Endothelial cell of umbilical vein (primary cell): ENCODE measurements around the gene NF1. TPM values are rescaled to one million over a fixed set of nuclear protein-coding genes. Genes with fewer than 3 reads are reported as not detected.

ENCODE experiments used
- BruUV-seq: library from RNA; stranded (reverse); fragments of 400-500 nt; replicated peaks from 2 replicates; lab custom pipeline; 2021; lab: Mats Ljungman, UMichigan
- CTCF ChIA-PET: fragments of 300-600, 350-600 bp; sonication (Branson Sonifier 250); formaldehyde crosslinking; loops from one replicate; lab custom pipeline; 2021; ENCODE audit warnings: antibody characterized with exemption, inconsistent platforms; lab: Charles Lee
- POLR2A ChIA-PET: fragments of 300-600, 350-600 bp; sonication (Branson Sonifier 250); formaldehyde crosslinking; loops from one replicate; lab custom pipeline; 2021; ENCODE audit warnings: antibody characterized with exemption, inconsistent platforms; lab: Charles Lee
- DNase-seq: peaks from one replicate; pipeline ENCODE4 v3.0.0-alpha.2; 2011; ENCODE audit warnings: low read depth, low spot score
- FAIRE-seq: peaks from 2 replicates; lab custom pipeline; 2011; peaks lifted over from hg19 to GRCh38; lab: Jason Lieb, UNC
- H2AFZ ChIP-seq: 2 replicates; pipeline ENCODE4 v1.6.0; 2012; ENCODE audit warnings: low read depth, low read length, control low read depth, inconsistent platforms
- H3K27ac ChIP-seq: 2 replicates; pipeline ENCODE4 v1.5.1; 2011; ENCODE audit warnings: low read depth, mild to moderate bottlenecking, control low read depth, low read length, moderate library complexity; ENCODE audit not compliant: insufficient read depth
- H3K27me3 ChIP-seq, 2 experiments: 2 replicates each; pipeline versions ENCODE4 v1.6.0 to v1.6.1; 2011; ENCODE audit warnings: low read length in 2 of 2, mixed read lengths in 1 of 2; ENCODE audit not compliant: control insufficient read depth in 2 of 2, insufficient read depth in 2 of 2
- H3K36me3 ChIP-seq, 2 experiments: 2 replicates in 1 of 2; 3 replicates in 1 of 2; pipeline ENCODE4 v1.5.1; 2011; ENCODE audit warnings: low read length in 2 of 2, mild to moderate bottlenecking in 1 of 2, moderate library complexity in 1 of 2; ENCODE audit not compliant: control insufficient read depth in 2 of 2, insufficient read depth in 2 of 2; ENCODE audit errors: extremely low read depth in 1 of 2
- H3K4me1 ChIP-seq: 3 replicates; pipeline ENCODE4 v1.5.1; 2011; ENCODE audit warnings: mild to moderate bottlenecking, low read length; ENCODE audit not compliant: control insufficient read depth, insufficient read depth; ENCODE audit errors: extremely low read depth
- H3K4me2 ChIP-seq: 2 replicates; pipeline ENCODE4 v1.6.1; 2011; ENCODE audit warnings: low read length, control low read depth, mixed read lengths; ENCODE audit not compliant: insufficient read depth
- H3K4me3 ChIP-seq, 3 experiments: fragments of 200-600 bp in 1 of 3; sonication (generic), shearing (Covaris generic) in 1 of 3; replicated peaks in 1 of 3; 2 replicates each; pipeline ENCODE4 v1.5.1; 2011 to 2016; ENCODE audit warnings: control low read depth in 3 of 3, low read length in 3 of 3, mild to moderate bottlenecking in 2 of 3, inconsistent platforms in 1 of 3, low read depth in 1 of 3, moderate library complexity in 1 of 3; ENCODE audit not compliant: insufficient read depth in 1 of 3
- H3K79me2 ChIP-seq: 2 replicates; pipeline ENCODE4 v1.6.0; 2012; ENCODE audit warnings: low read length, inconsistent platforms; ENCODE audit not compliant: control insufficient read depth, insufficient read depth
- H3K9ac ChIP-seq: replicated peaks from 2 replicates; pipeline ENCODE3; 2011; ENCODE audit warnings: low read length, control low read depth; ENCODE audit not compliant: insufficient read depth; ENCODE audit errors: extremely low read depth
- H3K9me1 ChIP-seq: replicated peaks from 3 replicates; pipeline ENCODE4 v1.6.0; 2011; ENCODE audit warnings: mild to moderate bottlenecking, low read length; ENCODE audit not compliant: control insufficient read depth, insufficient read depth; ENCODE audit errors: extremely low read depth
- H3K9me3 ChIP-seq: replicated peaks from 2 replicates; pipeline ENCODE4 v1.5.1; 2012; ENCODE audit warnings: low read length, inconsistent platforms; ENCODE audit not compliant: control insufficient read depth, insufficient read depth
- H4K20me1 ChIP-seq: replicated peaks from 2 replicates; pipeline ENCODE3; 2011; ENCODE audit warnings: mild to moderate bottlenecking, low read length; ENCODE audit not compliant: control insufficient read depth, insufficient read depth; ENCODE audit errors: extremely low read depth
- EZH2 ChIP-seq: IDR thresholded peaks from 2 replicates; pipeline ENCODE4 v1.6.1; 2012; ENCODE audit warnings: borderline replicate concordance, low read depth, mild to moderate bottlenecking, moderate library complexity, low read length, inconsistent platforms; ENCODE audit not compliant: severe bottlenecking
- FOS ChIP-seq: IDR thresholded peaks from 2 replicates; pipeline ENCODE4 v1.6.1; 2011; ENCODE audit warnings: mild to moderate bottlenecking, low read length, moderate library complexity, borderline replicate concordance; ENCODE audit not compliant: insufficient read depth
- GATA2 ChIP-seq: IDR thresholded peaks from 2 replicates; pipeline ENCODE4 v1.7.0; 2011; ENCODE audit warnings: low read depth, mild to moderate bottlenecking, moderate library complexity, mixed read lengths, low read length; ENCODE audit not compliant: insufficient read length, insufficient read depth
- JUN ChIP-seq: IDR thresholded peaks from 2 replicates; pipeline ENCODE4 v1.6.1; 2011; ENCODE audit warnings: borderline replicate concordance, low read depth; ENCODE audit not compliant: insufficient read length, insufficient read depth
- MYC ChIP-seq: IDR thresholded peaks from one replicate; pipeline ENCODE4 v1.6.1; 2011; ENCODE audit warnings: mild to moderate bottlenecking, low read depth, low read length
- POLR2A ChIP-seq: IDR thresholded peaks from 2 replicates; pipeline ENCODE4 v1.6.1; 2012; ENCODE audit warnings: low read depth, mild to moderate bottlenecking, control low read depth, low read length
- POLR2AphosphoS5 ChIP-seq: IDR thresholded peaks from 2 replicates; pipeline ENCODE4 v1.6.1; 2012; ENCODE audit warnings: low read depth, mild to moderate bottlenecking, control low read depth, low read length, moderate library complexity; ENCODE audit not compliant: insufficient read depth
- dilution Hi-C: fragments of 300-500 bp; cut with MboI; formaldehyde crosslinking; loops from one replicate; pipeline ENCODE4 v1.15.0; 2019; ENCODE audit warnings: low sequenced_read_pairs; ENCODE audit not compliant: extremely low pct_ligation_motif_present
- intact Hi-C: fragments of 100-400 bp; cut with micrococcal nuclease; formaldehyde crosslinking; loops from one replicate; pipeline ENCODE4 v1.10.0; 2022
- polyA plus RNA-seq, 4 experiments: library from polyadenylated mRNA; depleted of rRNA in 3 of 4; stranded (reverse) in 3 of 4; unstranded in 1 of 4; fragments of >200 nt; gene quantifications; 2 replicates each; pipeline versions ENCODE4 v1.2.1 to v1.2.3, GENCODE V29; 2011 to 2012; ENCODE audit warnings: missing spikeins in 1 of 4
- total RNA-seq: library from RNA; stranded (reverse); gene quantifications from 2 replicates; pipeline ENCODE4 v1.2.3, GENCODE V29; 2021
- TF ChIP-seq, protein P1 (sequence below), 2 donors: IDR thresholded peaks; 1 replicate in 1 of 2; 2 replicates in 1 of 2; pipeline ENCODE4 v1.5.1; 2011; ENCODE audit warnings: low read length in 2 of 2, mild to moderate bottlenecking in 2 of 2, moderate library complexity in 2 of 2, control low read depth in 1 of 2, inconsistent platforms in 1 of 2, low read depth in 1 of 2; ENCODE audit not compliant: insufficient read depth in 1 of 2; ENCODE audit errors: extremely low read depth in 1 of 2
- TF ChIP-seq, protein P2 (sequence below): IDR thresholded peaks from 2 replicates; pipeline ENCODE4 v1.6.1; 2011; ENCODE audit not compliant: insufficient read depth, insufficient read length

The NF1 gene
- total and polyA plus RNA-seq, 2 donors (not counting 3 experiments of a cell fraction or from before 2014, with no cell fraction given) = 13.7 to 42.4 TPM

GRCh38 chr17:31273516-31273915 is 178.7 kb downstream of the NF1 start:
- FAIRE-seq (no peak), DNase-seq (peak; percentile 46)
- intact Hi-C loops = no loop called here
- no peak overlapping the region for H3K4me2 ChIP-seq
- no peak overlapping the region for H3K27ac ChIP-seq
- no peaks in the 10 kb centered on the region for H3K79me2 ChIP-seq
- CTCF ChIA-PET = no interaction called here
- no peak overlapping the region for H3K9ac ChIP-seq
- dilution Hi-C loops = no loop called here
- H3K27me3 ChIP-seq = no peaks in the 10 kb centered on the region
- no peaks in the 10 kb centered on the region for H3K9me3 ChIP-seq
- H3K9me1 ChIP-seq = no peaks in the 10 kb centered on the region
- BruUV-seq = no TSS peak
- no peak overlapping the region for H2AFZ ChIP-seq
- POLR2A ChIA-PET = no interaction called here
- no peak overlapping the region for H3K4me3 ChIP-seq
- peaks cover 4% of the 10 kb centered on the region in 2 experiments for H3K36me3 ChIP-seq
- peaks cover 21% of the 10 kb centered on the region for H3K4me1 ChIP-seq
- H4K20me1 ChIP-seq = no peaks in the 10 kb centered on the region
- no peak for TF ChIP-seq JUN
- no peak for TF ChIP-seq FOS
- no peak for TF ChIP-seq POLR2AphosphoS5
- no peak for TF ChIP-seq POLR2A
- no peak for TF ChIP-seq GATA2
- no peak for TF ChIP-seq MYC
- TF ChIP-seq, protein P1, sequence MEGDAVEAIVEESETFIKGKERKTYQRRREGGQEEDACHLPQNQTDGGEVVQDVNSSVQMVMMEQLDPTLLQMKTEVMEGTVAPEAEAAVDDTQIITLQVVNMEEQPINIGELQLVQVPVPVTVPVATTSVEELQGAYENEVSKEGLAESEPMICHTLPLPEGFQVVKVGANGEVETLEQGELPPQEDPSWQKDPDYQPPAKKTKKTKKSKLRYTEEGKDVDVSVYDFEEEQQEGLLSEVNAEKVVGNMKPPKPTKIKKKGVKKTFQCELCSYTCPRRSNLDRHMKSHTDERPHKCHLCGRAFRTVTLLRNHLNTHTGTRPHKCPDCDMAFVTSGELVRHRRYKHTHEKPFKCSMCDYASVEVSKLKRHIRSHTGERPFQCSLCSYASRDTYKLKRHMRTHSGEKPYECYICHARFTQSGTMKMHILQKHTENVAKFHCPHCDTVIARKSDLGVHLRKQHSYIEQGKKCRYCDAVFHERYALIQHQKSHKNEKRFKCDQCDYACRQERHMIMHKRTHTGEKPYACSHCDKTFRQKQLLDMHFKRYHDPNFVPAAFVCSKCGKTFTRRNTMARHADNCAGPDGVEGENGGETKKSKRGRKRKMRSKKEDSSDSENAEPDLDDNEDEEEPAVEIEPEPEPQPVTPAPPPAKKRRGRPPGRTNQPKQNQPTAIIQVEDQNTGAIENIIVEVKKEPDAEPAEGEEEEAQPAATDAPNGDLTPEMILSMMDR (IDR thresholded peaks at IDR 0.05; ENCODE audit: extremely low read depth in 1 of 2, insufficient read depth in 1 of 2, low read depth in 1 of 2, low read length in 2 of 2) = no peak
- no peak for TF ChIP-seq EZH2
- TF ChIP-seq, protein P2, sequence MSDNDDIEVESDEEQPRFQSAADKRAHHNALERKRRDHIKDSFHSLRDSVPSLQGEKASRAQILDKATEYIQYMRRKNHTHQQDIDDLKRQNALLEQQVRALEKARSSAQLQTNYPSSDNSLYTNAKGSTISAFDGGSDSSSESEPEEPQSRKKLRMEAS = no peak
